WERI-Rb-1 (cell line): ENCODE measurements around the gene KAZN.

Experiments used
- DNase-seq: peaks from one replicate; pipeline ENCODE4 v3.0.0-alpha.2; 2020
- H3K27ac ChIP-seq: fragments of 250-450 bp; sonication (Bioruptor Pico); 2 replicates; pipeline ENCODE4 v1.5.1; 2020; ENCODE audit warnings: mild to moderate bottlenecking, moderate library complexity
- H3K27me3 ChIP-seq: fragments of 250-450 bp; sonication (Bioruptor Pico); 2 replicates; pipeline ENCODE4 v1.5.1; 2021; ENCODE audit warnings: mild to moderate bottlenecking, low read depth, moderate library complexity; ENCODE audit not compliant: insufficient read depth, severe bottlenecking
- H3K36me3 ChIP-seq: fragments of 250-450 bp; sonication (Bioruptor Pico); 2 replicates; pipeline ENCODE4 v1.5.1; 2020; ENCODE audit warnings: mild to moderate bottlenecking, moderate library complexity
- H3K4me3 ChIP-seq: 2 replicates; pipeline ENCODE4 v1.5.1; 2011; ENCODE audit warnings: low read depth, mild to moderate bottlenecking, control low read depth, low read length
- H3K9me3 ChIP-seq: fragments of 250-450 bp; sonication (Bioruptor Pico); 2 replicates; pipeline ENCODE4 v1.5.1; 2021; ENCODE audit warnings: mild to moderate bottlenecking, moderate library complexity; ENCODE audit not compliant: severe bottlenecking
- TF ChIP-seq, protein P1 (sequence below): IDR thresholded peaks from 2 replicates; pipeline ENCODE4 v1.5.1; 2011; ENCODE audit warnings: low read depth, mild to moderate bottlenecking, control low read depth, inconsistent platforms, low read length

KAZN gene

DNA sequence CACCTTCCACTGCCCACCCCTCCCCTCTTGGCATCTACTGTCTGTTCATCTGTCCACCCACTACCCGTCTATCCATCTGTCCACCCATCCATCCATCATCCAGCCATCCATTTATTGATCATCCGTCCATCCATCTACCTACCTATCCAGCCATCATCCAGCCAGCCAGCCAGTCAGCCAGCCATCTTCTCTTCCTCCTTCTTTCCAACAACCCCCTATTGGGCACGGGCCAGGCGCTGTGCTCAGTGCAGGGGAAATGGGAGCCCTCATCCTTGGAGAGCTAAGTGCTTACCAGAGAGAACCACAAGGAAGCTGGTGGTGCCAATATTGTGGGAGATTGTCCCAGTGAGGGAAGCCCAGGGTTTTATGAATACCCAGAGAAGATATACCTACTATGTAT is 503.3 kb downstream of the KAZN start:
- DNase-seq, result no peak
- no peak overlapping the region for H3K27ac ChIP-seq
- TF ChIP-seq, protein P1, sequence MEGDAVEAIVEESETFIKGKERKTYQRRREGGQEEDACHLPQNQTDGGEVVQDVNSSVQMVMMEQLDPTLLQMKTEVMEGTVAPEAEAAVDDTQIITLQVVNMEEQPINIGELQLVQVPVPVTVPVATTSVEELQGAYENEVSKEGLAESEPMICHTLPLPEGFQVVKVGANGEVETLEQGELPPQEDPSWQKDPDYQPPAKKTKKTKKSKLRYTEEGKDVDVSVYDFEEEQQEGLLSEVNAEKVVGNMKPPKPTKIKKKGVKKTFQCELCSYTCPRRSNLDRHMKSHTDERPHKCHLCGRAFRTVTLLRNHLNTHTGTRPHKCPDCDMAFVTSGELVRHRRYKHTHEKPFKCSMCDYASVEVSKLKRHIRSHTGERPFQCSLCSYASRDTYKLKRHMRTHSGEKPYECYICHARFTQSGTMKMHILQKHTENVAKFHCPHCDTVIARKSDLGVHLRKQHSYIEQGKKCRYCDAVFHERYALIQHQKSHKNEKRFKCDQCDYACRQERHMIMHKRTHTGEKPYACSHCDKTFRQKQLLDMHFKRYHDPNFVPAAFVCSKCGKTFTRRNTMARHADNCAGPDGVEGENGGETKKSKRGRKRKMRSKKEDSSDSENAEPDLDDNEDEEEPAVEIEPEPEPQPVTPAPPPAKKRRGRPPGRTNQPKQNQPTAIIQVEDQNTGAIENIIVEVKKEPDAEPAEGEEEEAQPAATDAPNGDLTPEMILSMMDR, result no peak
- no peak overlapping the region for H3K4me3 ChIP-seq
- H3K9me3 ChIP-seq, result peaks cover 12% of the 10 kb centered on the region
- no peaks in the 10 kb centered on the region for H3K36me3 ChIP-seq
- peaks cover 10% of the 10 kb centered on the region for H3K27me3 ChIP-seq

DNA sequence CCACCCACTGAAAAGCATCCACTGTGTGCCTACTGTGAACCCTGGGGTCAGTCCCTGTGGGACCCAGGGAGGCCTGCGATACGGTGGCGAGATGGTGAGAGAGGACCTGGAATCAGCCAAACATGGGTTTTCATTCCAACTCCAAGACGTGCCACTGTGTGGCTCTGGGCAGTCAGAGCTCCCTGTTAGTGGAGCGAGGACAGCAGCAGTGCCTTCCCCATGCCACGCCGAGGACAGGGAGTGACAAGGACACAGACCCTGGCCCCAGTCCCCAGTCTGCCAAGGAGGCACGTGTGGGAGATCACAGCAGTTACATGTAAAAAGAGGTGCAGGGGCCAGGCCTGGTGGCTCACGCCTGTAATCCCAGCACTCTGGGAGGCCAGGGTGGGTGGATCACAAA is 504.2 kb downstream of the KAZN start:
- Histone ChIP-seq H3K36me3 (no peaks in the 10 kb centered on the region), H3K27ac (no peak overlapping the region), H3K9me3 (peaks cover 12% of the 10 kb centered on the region), H3K27me3 (peaks cover 10% of the 10 kb centered on the region), H3K4me3 (no peak overlapping the region)
- DNase-seq, result no peak
- TF ChIP-seq, protein P1, result no peak

DNA sequence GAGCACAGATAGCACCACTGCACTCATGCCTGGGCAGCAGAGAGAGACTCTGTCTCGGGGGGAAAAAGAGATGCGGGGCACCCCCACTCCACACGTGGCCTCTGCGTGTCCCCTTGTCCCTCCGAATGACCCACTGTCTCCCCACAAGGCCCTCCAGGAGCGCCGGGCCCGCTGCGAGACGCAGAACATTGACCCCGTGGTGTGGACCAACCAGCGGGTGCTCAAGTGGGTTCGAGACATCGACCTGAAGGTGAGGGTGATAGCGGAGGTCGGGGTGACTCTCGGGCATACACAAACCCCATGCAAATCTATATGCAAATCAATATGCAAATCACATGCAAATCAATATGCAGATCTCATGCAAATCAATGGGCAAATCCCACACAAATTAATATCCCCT is 504.7 kb downstream of the KAZN start:
- Histone ChIP-seq H3K9me3 (peaks cover 12% of the 10 kb centered on the region), H3K27me3 (peaks cover 10% of the 10 kb centered on the region), H3K27ac (no peak overlapping the region), H3K36me3 (no peaks in the 10 kb centered on the region), H3K4me3 (no peak overlapping the region)
- no peak for DNase-seq
- TF ChIP-seq, protein P1, result no peak

DNA sequence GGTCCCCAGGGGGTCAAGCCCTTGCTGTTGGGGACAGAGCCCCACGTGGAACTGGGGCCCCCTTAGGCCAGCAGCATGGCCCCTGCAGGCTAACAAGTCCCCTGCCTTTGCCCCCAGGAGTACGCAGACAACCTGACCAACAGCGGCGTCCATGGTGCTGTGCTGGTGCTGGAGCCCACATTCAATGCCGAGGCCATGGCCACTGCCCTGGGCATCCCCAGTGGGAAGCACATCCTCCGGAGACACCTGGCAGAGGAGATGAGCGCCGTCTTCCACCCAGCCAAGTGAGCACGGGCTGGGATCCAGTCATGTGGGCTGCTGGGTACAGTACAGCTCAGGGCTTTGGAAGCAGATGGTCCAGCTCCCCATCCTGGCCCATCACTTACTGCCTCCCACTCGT is 505.4 kb downstream of the KAZN start:
- Histone ChIP-seq H3K9me3 (peaks cover 12% of the 10 kb centered on the region), H3K27me3 (peaks cover 10% of the 10 kb centered on the region), H3K36me3 (no peaks in the 10 kb centered on the region), H3K27ac (no peak overlapping the region), H3K4me3 (no peak overlapping the region)
- TF ChIP-seq, protein P1, result no peak
- no peak for DNase-seq

DNA sequence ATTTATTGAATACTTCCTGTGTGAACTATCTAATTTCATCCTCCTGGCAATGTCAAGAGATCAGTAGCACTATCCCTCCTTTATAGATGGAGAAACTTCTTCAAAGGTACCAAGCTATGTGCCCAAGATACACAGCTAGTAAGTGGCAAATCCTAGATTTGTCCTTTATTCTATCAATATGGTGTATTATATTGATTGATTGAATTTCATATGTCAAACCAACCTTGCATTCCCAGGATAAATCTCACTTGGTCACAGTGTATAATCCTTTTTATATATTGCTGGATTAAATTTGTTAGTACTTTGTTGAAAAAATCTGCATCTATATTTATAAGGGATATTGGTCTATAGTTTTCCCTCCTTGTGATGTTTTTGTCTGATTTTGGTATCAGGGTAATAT is 506.3 kb downstream of the KAZN start:
- Histone ChIP-seq H3K4me3 (no peak overlapping the region), H3K36me3 (no peaks in the 10 kb centered on the region), H3K27ac (no peak overlapping the region), H3K27me3 (peaks cover 10% of the 10 kb centered on the region), H3K9me3 (peaks cover 12% of the 10 kb centered on the region)
- TF ChIP-seq, protein P1, result no peak
- no peak for DNase-seq

GRCh38 chr1:15106608-15107007 is 508.1 kb downstream of the KAZN start:
- TF ChIP-seq, protein P1, result no peak
- H3K27me3 ChIP-seq, result no peaks in the 10 kb centered on the region
- H3K27ac ChIP-seq, result no peak overlapping the region
- H3K9me3 ChIP-seq, result peaks cover 12% of the 10 kb centered on the region
- no peak for DNase-seq
- H3K4me3 ChIP-seq, result no peak overlapping the region
- no peaks in the 10 kb centered on the region for H3K36me3 ChIP-seq
